ENCODE measurements around the gene RNASE12.

The RNASE12 gene

DNA sequence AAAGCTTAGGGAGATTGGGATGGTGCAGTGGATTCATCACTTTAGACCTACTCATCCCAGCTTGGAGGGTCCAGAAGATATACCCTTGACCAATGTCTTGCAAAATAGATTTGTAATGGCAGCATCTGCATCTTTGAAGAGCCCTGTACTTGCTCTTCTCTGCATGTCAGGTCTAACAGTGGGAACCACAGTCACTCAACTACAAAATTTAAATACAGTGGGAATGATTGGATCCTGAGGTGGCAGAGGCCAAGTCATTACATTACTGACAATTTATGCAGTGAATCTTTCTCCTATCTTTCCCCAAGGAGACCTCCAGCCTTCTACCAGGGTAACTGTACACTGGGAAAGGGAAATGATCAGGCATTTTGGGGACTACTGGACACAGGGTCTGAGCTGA is 22.1 kb downstream of the RNASE12 start:
- TF ChIP-seq GATA3 (IDR thresholded peaks at IDR 0.05; ENCODE audit: low read depth, low read length), result no peak
- TF ChIP-seq GATA2 (IDR thresholded peaks at IDR 0.05; ENCODE audit: low read depth, low read length), result no peak

DNA sequence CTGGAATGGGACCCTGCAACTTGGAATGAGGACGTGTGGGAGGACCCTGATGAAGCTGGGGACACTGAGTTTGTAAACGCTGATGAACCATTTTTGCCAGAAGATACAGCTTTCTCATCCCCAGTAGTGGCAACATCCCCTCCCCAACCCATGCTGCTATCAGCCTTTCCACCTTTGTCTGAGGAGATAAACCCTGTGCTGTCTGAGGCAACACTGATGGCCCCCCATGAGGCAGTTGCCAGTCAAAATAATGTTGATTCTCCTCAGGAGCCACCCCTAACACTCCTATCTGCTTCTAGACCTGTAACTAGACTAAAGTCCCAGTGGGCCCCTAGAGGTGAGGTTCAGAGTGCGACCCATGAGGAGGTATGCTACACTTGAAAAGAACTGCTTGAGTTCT is 22.8 kb downstream of the RNASE12 start:
- TF ChIP-seq GATA3 (IDR thresholded peaks at IDR 0.05; ENCODE audit: low read depth, low read length) (no peak), GATA2 (IDR thresholded peaks at IDR 0.05; ENCODE audit: low read depth, low read length) (no peak)

DNA sequence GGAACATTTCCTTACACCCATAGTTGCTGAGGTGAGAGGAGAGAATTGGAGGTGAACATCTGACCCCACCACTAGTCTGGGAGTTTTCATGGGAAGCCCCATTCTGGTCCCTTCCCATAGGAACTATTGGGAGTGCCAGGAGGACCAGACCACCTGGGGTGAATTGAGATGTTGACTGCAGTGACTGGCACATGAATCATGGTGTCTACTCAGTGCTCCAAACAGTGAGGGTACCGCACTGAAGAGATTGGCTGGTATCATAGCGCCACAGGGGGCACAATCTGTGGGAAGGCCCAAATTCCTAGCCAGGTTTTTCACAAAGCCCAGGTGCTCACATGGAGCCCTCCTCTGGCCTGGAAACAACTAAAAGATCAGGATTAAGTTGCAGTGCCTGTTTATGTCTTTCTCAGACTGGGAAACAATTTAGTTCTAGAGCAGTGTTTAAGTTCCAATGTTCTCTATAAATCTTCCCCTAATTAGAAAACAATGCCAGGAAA is 26.6 kb downstream of the RNASE12 start:
- TF ChIP-seq GATA3 (IDR thresholded peaks at IDR 0.05; ENCODE audit: low read depth, low read length) (no peak), GATA2 (IDR thresholded peaks at IDR 0.05; ENCODE audit: low read depth, low read length) (no peak)

DNA sequence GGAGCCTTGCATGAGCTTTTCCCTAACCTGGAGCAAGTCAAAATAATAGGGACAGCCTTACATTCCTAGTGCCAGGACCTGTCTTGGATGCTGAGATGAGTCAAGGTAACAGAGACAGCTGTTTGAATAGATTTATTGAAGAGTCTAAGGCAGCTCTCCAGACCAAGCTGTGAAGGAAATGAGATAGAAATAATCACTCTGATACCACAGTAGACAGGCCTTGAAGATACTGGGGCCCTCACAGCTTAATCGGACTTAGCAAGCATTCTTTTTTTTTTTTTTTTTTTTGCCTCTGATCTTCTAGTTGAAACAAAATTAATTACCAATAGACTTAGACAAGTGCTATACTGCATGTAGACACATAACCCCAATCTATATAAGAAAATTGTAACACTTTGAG is 27.2 kb downstream of the RNASE12 start:
- TF ChIP-seq GATA3 (IDR thresholded peaks at IDR 0.05; ENCODE audit: low read depth, low read length), result no peak
- TF ChIP-seq GATA2 (IDR thresholded peaks at IDR 0.05; ENCODE audit: low read depth, low read length), result no peak

DNA sequence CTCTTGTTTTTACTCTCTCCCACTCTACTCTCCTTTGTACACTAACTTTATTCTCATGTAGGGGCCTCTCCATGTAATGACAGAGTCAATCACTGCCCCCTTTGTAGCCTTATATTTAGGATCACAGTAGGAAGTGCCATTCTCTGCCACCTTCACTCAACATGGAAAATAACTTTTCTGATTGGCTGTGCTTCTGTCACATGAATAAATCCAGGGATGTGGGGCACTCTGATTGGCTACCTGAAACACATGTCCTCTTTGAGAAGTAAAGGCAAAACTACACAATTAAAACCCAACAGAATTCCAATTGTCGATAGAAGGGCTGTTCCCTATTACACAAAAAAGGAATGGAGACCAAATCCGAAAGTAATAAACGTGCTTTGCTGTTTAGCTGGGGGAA is 30.2 kb downstream of the RNASE12 start, which contains the start of gene RNASE9:
Gene RNASE9, minus strand, starts transcription at position 87 of the 400 bp plus-strand sequence.
- no peak for TF ChIP-seq GATA2 (IDR thresholded peaks at IDR 0.05; ENCODE audit: low read depth, low read length)

DNA sequence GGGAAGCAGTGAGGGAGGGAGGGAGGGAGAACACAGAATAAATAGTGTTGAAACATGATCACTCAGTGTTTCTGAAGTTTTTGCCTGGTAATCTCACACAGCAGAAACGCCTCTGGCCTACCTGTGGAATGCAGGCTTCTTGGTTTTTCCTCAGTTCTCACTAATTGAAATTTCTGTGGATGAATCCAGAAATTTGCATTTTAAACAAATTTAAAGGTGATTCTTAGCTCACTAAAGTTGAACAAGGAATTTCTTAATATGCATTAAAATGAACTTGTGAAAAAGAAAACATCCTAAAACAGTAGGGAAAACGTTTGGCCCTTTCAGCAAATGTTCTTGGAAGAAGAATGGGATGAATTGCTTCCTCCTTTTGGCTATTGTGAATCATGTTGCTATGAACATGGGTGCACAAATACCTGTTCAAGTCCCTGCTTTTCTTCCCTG is 31.7 kb downstream of the RNASE12 start:
- no peak for TF ChIP-seq GATA3 (IDR thresholded peaks at IDR 0.05; ENCODE audit: low read depth, low read length)
- no peak for TF ChIP-seq GATA2 (IDR thresholded peaks at IDR 0.05; ENCODE audit: low read depth, low read length)

DNA sequence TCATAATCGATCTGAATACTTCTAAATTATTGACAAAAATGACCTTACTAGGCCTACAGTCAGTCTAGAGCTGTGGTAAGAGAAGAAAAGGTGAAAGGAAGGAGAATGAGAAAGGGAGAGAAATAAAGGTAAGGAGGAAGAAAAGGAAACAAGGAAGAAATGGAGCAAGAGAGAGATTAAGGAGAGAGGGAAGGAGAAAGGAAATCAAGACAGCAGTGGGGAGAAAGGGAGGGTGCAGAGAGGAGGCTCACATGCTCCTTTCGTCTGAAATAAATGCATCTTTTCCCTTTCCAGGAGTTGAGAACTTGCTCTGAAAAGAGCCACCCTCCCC is 34.0 kb downstream of the RNASE12 start:
- TF ChIP-seq GATA2 (IDR thresholded peaks at IDR 0.05; ENCODE audit: low read depth, low read length), result no peak
- TF ChIP-seq GATA3 (IDR thresholded peaks at IDR 0.05; ENCODE audit: low read depth, low read length), result no peak

DNA sequence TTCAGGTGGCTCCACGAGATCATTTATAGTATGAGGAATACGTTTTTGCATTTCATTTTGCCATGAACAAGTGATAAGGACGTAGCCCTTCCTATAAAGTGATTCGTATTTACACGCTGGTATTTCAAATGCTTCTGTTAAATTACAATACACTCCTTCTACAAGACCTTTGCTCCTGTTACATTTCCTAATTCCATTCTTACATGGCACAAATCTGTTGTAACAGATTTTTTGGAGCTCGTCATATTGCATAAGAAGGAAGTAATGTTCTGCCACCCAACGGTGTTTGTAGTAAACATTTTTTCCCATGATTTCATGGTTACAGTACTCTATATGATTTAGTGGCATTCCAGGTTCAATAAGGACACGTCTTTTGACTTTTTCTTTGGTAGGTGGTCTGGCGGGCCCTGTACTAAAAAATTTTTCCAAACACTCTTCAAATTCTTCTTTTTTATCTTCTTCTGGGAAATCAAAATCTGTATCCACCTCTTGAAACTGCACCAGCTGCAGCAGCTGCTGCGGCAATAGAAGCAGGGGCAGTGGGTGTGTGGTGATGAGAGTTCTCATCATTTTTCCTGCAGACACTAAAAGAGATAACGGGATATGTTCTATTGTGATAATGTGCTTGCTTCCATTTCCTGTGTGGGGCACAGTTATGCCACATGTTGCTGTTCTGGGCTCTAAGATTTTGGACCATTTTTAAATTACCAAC is 34.5 kb downstream of the RNASE12 start:
- TF ChIP-seq GATA3 (IDR thresholded peaks at IDR 0.05; ENCODE audit: low read depth, low read length) (no peak), GATA2 (IDR thresholded peaks at IDR 0.05; ENCODE audit: low read depth, low read length) (no peak)

DNA sequence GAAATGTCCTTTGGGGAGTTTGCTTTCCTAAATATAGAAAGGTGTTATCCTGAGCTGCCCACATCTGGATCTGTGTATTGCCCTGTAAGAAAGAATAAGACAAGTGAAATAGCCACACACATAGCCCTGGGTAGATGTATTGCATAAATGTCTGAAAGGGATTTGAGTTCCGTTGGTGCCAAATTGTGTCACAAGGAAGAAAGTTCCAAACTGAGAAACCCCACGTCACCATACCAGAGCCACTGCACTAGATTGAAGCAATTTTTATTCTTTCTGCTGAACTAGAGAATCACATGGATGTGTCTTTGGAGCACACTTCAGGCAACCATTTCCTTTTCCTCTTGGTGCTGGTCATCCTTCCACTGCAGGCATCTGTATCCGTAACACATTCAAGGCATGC is 35.3 kb downstream of the RNASE12 start:
- no peak for TF ChIP-seq GATA3 (IDR thresholded peaks at IDR 0.05; ENCODE audit: low read depth, low read length)
- TF ChIP-seq GATA2 (IDR thresholded peaks at IDR 0.05; ENCODE audit: low read depth, low read length), result no peak

DNA sequence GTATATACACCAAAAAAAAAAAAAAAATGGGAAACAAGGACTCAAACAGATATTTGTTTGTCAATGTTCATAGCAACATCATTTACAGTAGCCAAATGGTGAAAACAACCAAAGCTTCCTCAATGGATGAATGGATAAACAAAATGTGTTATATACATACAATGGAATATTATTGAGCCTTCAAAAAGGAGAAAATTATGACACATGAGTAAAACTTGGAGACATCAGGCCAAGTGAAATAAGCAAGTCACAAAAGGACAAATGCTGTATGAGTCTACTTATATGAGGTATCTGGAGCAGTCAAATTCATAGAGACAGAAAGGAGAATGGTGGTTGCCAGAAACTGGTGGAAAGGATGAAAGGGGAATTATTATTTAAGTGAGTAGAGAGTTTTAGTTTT is 38.2 kb downstream of the RNASE12 start:
- TF ChIP-seq GATA3 (IDR thresholded peaks at IDR 0.05; ENCODE audit: low read depth, low read length), result no peak
- TF ChIP-seq GATA2 (IDR thresholded peaks at IDR 0.05; ENCODE audit: low read depth, low read length), result no peak

DNA sequence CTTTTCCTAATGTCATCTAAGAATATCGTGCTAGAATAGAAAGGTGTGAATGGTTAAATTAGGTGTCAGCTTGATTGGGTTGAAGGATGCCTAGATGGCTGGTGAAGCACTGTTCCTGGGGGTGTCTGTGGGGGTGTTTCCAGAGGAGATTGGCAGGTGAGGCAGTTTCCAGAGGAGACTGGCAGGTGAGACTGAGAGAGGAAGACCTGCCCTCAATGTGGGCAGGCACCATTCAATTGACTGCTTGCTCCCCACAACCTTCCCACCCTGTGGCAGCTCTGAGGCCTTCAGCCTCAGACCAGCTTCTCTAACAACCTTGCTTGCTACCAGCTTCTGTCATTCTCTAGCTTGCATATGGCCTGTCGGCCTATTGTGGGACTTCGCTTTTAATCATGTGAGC is 39.6 kb downstream of the RNASE12 start:
- TF ChIP-seq GATA2 (IDR thresholded peaks at IDR 0.05; ENCODE audit: low read depth, low read length) (no peak), GATA3 (IDR thresholded peaks at IDR 0.05; ENCODE audit: low read depth, low read length) (no peak)

DNA sequence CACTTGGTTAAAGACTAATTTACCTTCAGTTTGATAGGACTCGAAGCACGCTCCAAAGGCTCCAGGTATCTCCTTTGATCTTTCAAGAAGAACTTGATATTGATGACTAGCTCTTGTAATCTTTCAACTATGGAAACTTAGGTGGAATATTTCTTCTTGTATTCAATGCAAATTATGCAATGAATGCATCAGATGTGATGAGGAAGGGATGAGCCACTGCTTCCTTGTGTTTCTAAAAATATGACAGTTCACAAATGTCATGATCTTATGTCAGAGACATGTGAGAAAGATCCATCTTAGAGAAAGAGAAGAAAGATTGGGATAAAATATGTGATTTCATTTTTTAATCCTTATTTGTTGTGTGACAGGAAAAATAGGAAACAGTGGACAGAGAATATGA is 40.2 kb downstream of the RNASE12 start:
- TF ChIP-seq GATA3 (IDR thresholded peaks at IDR 0.05; ENCODE audit: low read depth, low read length), result no peak

DNA sequence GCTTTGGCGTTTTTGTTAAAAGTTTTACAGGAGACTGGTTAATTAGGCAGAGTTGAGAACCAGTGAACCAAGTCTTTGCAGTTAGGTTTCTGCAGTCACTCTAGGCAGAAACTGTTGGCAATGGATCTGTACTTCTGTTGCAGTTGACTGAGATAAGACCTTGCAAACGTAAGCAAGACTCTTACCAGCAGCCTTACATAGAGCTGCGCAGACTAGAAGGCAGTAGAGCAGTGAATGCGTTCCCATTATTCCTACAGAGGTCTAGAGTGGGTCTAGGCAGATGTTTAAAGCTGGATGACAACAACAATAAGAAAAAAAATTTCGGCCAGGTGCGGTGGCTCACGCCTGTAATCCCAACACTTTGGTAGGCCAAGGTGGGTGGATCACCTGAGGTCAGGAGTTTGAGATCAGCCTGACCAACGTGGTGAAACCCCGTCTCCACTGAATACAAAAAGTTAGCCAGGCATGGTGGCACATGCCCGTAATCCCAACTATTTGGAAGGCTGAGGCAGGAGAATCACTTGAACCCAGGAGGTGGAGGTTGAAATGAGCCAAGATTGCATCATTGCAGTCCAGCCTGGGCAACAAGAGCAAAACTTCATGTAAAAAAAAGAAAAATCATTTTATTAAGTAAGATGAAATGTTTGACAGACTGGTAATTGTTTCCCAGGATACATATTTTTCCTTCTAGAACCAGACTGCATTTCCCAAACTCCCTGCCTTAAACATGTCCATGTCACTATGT is 42.6 kb downstream of the RNASE12 start:
- TF ChIP-seq GATA3 (IDR thresholded peaks at IDR 0.05; ENCODE audit: low read depth, low read length) (no peak), GATA2 (IDR thresholded peaks at IDR 0.05; ENCODE audit: low read depth, low read length) (no peak)

DNA sequence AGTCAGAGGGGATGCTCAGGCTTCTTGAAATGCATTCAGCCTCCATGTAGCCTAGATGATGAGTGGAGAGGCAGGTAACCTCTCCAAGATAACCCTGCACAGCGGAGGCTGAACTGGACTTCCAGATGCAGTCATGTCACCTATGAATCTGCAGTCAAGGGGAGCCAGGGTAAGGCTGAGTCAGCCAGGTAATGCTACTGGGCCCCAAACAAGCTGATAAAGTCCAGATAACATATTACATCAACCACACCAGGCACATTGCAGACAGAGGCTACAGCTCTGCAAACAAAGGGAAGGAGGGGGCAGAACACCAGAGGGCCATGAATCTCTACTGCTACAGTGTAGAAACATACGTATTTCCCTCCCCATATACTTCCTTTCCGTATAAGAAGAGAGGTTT is 44.3 kb downstream of the RNASE12 start:
- TF ChIP-seq GATA3 (IDR thresholded peaks at IDR 0.05; ENCODE audit: low read depth, low read length) (no peak), GATA2 (IDR thresholded peaks at IDR 0.05; ENCODE audit: low read depth, low read length) (no peak)
